ENCODE data around the gene PYCR2.

Gene PYCR2

GRCh38 chr1:225917536-225917935 lies 6.5 kb downstream of the PYCR2 start:
- no peak for DNase-seq

GRCh38 chr1:225917101-225917500 lies 6.9 kb downstream of the PYCR2 start:
- DNase-seq: no peak

GRCh38 chr1:225915538-225915991 lies 8.5 kb downstream of the PYCR2 start:
- peak; percentile 7 for DNase-seq

- DNase-seq: no peak
Observed at GRCh38 chr1:225914947-225915346, 9.1 kb downstream of the PYCR2 start.

- DNase-seq: no peak
Observed at GRCh38 chr1:225914391-225914790, 9.7 kb downstream of the PYCR2 start.

- DNase-seq: no peak
Observed at GRCh38 chr1:225911191-225912130, 12.6 kb downstream of the PYCR2 start.

- DNase-seq: no peak
Observed at GRCh38 chr1:225909477-225909876, 14.6 kb downstream of the PYCR2 start.

GRCh38 chr1:225908773-225909172 lies 15.3 kb downstream of the PYCR2 start:
- peak; percentile 77 for DNase-seq

GRCh38 chr1:225908013-225908640 lies 15.9 kb downstream of the PYCR2 start:
- DNase-seq: no peak

- DNase-seq: no peak
Observed at GRCh38 chr1:225907341-225907740, 16.7 kb downstream of the PYCR2 start.

- no peak for DNase-seq
Observed at GRCh38 chr1:225906467-225906866, 17.6 kb downstream of the PYCR2 start.

GRCh38 chr1:225903623-225904022 lies 20.4 kb downstream of the PYCR2 start:
- no peak for DNase-seq

- DNase-seq: no peak
Observed at GRCh38 chr1:225899044-225899925, 24.8 kb downstream of the PYCR2 start.

GRCh38 chr1:225897595-225898514 lies 26.2 kb downstream of the PYCR2 start:
- DNase-seq: peak; percentile 33

GRCh38 chr1:225896937-225897549 lies 27.0 kb downstream of the PYCR2 start:
- no peak for DNase-seq

- DNase-seq: no peak
Observed at GRCh38 chr1:225896494-225896893, 27.6 kb downstream of the PYCR2 start.

GRCh38 chr1:225892307-225892706 lies 31.7 kb downstream of the PYCR2 start:
- DNase-seq: no peak

GRCh38 chr1:225891229-225891972 lies 32.6 kb downstream of the PYCR2 start:
- no peak for DNase-seq

- no peak for DNase-seq
Observed at GRCh38 chr1:225890346-225891228, 33.5 kb downstream of the PYCR2 start.

- no peak for DNase-seq
Observed at GRCh38 chr1:225889743-225890142, 34.3 kb downstream of the PYCR2 start.
